HepG2 (cell line): Measurements from ENCODE around the gene PTHLH. TPM values are rescaled to one million over a fixed set of nuclear protein-coding genes. Genes with fewer than 3 reads are reported as not detected.

Source experiments
- ASH2L ChIP-seq: fragments of 300-600, 200-600 bp; sonication (generic); IDR thresholded peaks from 2 replicates; pipeline ENCODE4 v1.7.0; 2017; ENCODE audit warnings: low read depth, mild to moderate bottlenecking, moderate library complexity, mixed read lengths, low read length; ENCODE audit not compliant: insufficient read length
- CENPBD1 ChIP-seq: sonication (generic); formaldehyde crosslinking; IDR thresholded peaks from 2 replicates; pipeline ENCODE4 v1.8.0; 2022; ENCODE audit warnings: missing genetic modification reagents, low read depth, mild to moderate bottlenecking, borderline replicate concordance
- HHEX ChIP-seq: IDR thresholded peaks from 2 replicates; pipeline ENCODE4 v1.6.1; 2016; ENCODE audit warnings: control low read depth
- HMG20B ChIP-seq: conservative IDR thresholded peaks from 2 replicates; pipeline ENCODE4 v1.6.1; 2016; ENCODE audit warnings: missing genetic modification reagents, missing compliant biosample characterization
- MTF2 ChIP-seq: sonication (generic); formaldehyde crosslinking; IDR thresholded peaks from 2 replicates; pipeline ENCODE4 v1.5.0; 2020; ENCODE audit warnings: missing genetic modification reagents, borderline replicate concordance
- PAXIP1 ChIP-seq: sonication (generic); formaldehyde crosslinking; conservative IDR thresholded peaks from 2 replicates; pipeline ENCODE4 v1.4.0; 2020; ENCODE audit warnings: mild to moderate bottlenecking, missing genetic modification reagents, moderate library complexity
- POGK ChIP-seq: sonication (generic); formaldehyde crosslinking; conservative IDR thresholded peaks from 2 replicates; pipeline ENCODE4 v1.8.0; 2022; ENCODE audit warnings: mild to moderate bottlenecking, moderate library complexity, missing genetic modification reagents
- PRDM10 ChIP-seq: sonication (generic); formaldehyde crosslinking; IDR thresholded peaks from 2 replicates; pipeline ENCODE4 v1.4.0; 2020; ENCODE audit warnings: low read depth, missing genetic modification reagents
- RARG ChIP-seq: sonication (generic); formaldehyde crosslinking; IDR thresholded peaks from 2 replicates; pipeline ENCODE4 v1.4.0; 2020; ENCODE audit warnings: low read depth, mild to moderate bottlenecking, missing genetic modification reagents
- RFX3 ChIP-seq: IDR thresholded peaks from 2 replicates; pipeline ENCODE4 v1.6.1; 2016; ENCODE audit warnings: missing biosample characterization, missing genetic modification reagents
- SP5 ChIP-seq: IDR thresholded peaks from 2 replicates; pipeline ENCODE4 v1.6.1; 2016; ENCODE audit warnings: low read depth, borderline replicate concordance
- TCF12 ChIP-seq, 2 experiments: fragments of 450-650 bp in 1 of 2; sonication (generic) in 1 of 2; formaldehyde crosslinking in 1 of 2; IDR thresholded peaks; 2 replicates each; pipeline versions ENCODE4 v1.6.1 to v1.8.0; 2017 to 2022; ENCODE audit warnings: antibody characterized with exemption in 1 of 2, mild to moderate bottlenecking in 1 of 2, missing genetic modification reagents in 1 of 2, moderate library complexity in 1 of 2
- TEAD2 ChIP-seq: sonication (generic); formaldehyde crosslinking; IDR thresholded peaks from 2 replicates; pipeline ENCODE4 v1.9.0; 2021; ENCODE audit warnings: missing genetic modification reagents
- ZFX ChIP-seq: sonication (generic); formaldehyde crosslinking; IDR thresholded peaks from 2 replicates; pipeline ENCODE4 v1.4.0; 2020; ENCODE audit warnings: mild to moderate bottlenecking, low read depth, missing genetic modification reagents, moderate library complexity
- ZMYM2 ChIP-seq: sonication (generic); formaldehyde crosslinking; IDR thresholded peaks from 2 replicates; pipeline ENCODE4 v1.8.0; 2022; ENCODE audit warnings: mild to moderate bottlenecking, missing genetic modification reagents
- ZNF260 ChIP-seq: sonication (generic); formaldehyde crosslinking; IDR thresholded peaks from 2 replicates; pipeline ENCODE4 v1.4.0; 2020; ENCODE audit warnings: missing genetic modification reagents, low read depth, mild to moderate bottlenecking, borderline replicate concordance
- ZNF317 ChIP-seq: sonication (generic); formaldehyde crosslinking; IDR thresholded peaks from 2 replicates; pipeline ENCODE4 v1.5.0; 2020; ENCODE audit warnings: mild to moderate bottlenecking, missing genetic modification reagents
- ZNF670 ChIP-seq: sonication (generic); formaldehyde crosslinking; IDR thresholded peaks from 2 replicates; pipeline ENCODE4 v1.8.0; 2022; ENCODE audit warnings: mild to moderate bottlenecking, missing genetic modification reagents, borderline replicate concordance
- polyA plus RNA-seq, 8 experiments: library from polyadenylated mRNA; depleted of rRNA in 3 of 8; stranded (reverse) in 7 of 8; unstranded in 1 of 8; fragments of >200 nt; fragmentation: Illumina TruSeq in 4 of 8; extraction: Trizol in 4 of 8; gene quantifications; 2 replicates each; pipeline versions ENCODE4 v1.2.1 to v1.2.3, GENCODE V29; 2011 to 2016; ENCODE audit warnings: low read depth in 4 of 8, missing spikeins in 1 of 8, mixed read lengths in 1 of 8; ENCODE audit not compliant: insufficient read depth in 1 of 8
- total RNA-seq, 5 experiments: library from RNA; depleted of rRNA; stranded (reverse); fragments of >200 nt; fragmentation: Illumina TruSeq; extraction: Trizol; gene quantifications; 2 replicates each; pipeline ENCODE4 v1.2.3, GENCODE V29; 2016; ENCODE audit warnings: low read depth in 1 of 5

Gene PTHLH
- total and polyA plus RNA-seq, 2 of the 13 experiments (the other 11 are each of a cell fraction or from before 2014, with no cell fraction given) = 0.22 TPM; not detected in 1

GRCh38 chr12:28021704-28022103, 49.2 kb upstream of the PTHLH start (continued):
- TF ChIP-seq PRDM10 (no peak), PAXIP1 (peak; percentile 80), ZFX (CRISPR knock-in tag) (no peak), TCF12 (IDR thresholded peaks at IDR 0.05) (no peak), TCF12 (CRISPR knock-in tag; IDR thresholded peaks at IDR 0.05) (no peak), RFX3 (CRISPR knock-in tag) (no peak), ZNF317 (CRISPR knock-in tag) (no peak), TEAD2 (no peak), POGK (no peak), ZMYM2 (CRISPR knock-in tag) (no peak), CENPBD1 (CRISPR knock-in tag) (no peak), ASH2L (peak; percentile 24), HMG20B (CRISPR knock-in tag) (no peak), RARG (CRISPR knock-in tag) (no peak), HHEX (CRISPR knock-in tag) (peak; percentile 68; the same call in 1 of the 2 replicates), SP5 (CRISPR knock-in tag) (peak; percentile 19; the same call in 1 of the 2 replicates), MTF2 (CRISPR knock-in tag) (no peak), ZNF670 (no peak), ZNF260 (CRISPR knock-in tag) (no peak)
